GM12892 (cell line): Measurements from ENCODE around the gene PLA2G1B.

Experiments used
- POLR2A ChIP-seq: IDR thresholded peaks from 2 replicates; pipeline ENCODE4 v1.6.1; 2011; ENCODE audit warnings: low read depth, low read length, control low read depth
- POLR2AphosphoS5 ChIP-seq: IDR thresholded peaks from 2 replicates; pipeline ENCODE4 v1.6.1; 2011; ENCODE audit warnings: low read depth, low read length, control low read depth

- TF ChIP-seq POLR2A (no peak), POLR2AphosphoS5 (no peak)
Measured at GRCh38 chr12:120286768-120287490, 40.6 kb downstream of the PLA2G1B start.
